Omental fat pad (tissue), 4 donors: ENCODE results near the gene PRKAR1A. TPM values are rescaled to one million over a fixed set of nuclear protein-coding genes. Genes with fewer than 3 reads are reported as not detected.

Source experiments
- ATAC-seq: fragments of 150-250 bp; one replicate; pipeline ENCODE4 v1.9.1; 2016; ENCODE audit warnings: mild to moderate bottlenecking, moderate library complexity; ENCODE audit not compliant: low FRiP score
- DNase-seq: peaks from one replicate; pipeline ENCODE4 v3.0.0-alpha.2; 2019; ENCODE audit warnings: low spot score
- CTCF ChIP-seq, 3 donors: fragments of 450-650 bp; IDR thresholded peaks; one replicate each; pipeline ENCODE4 v1.5.1; 2016 to 2017; ENCODE audit warnings: antibody characterized with exemption in 3 of 3, mild to moderate bottlenecking in 3 of 3, moderate library complexity in 2 of 3
- total RNA-seq, 4 donors: library from RNA; depleted of rRNA; stranded (reverse); fragments of >200 nt; gene quantifications; one replicate each; pipeline ENCODE4 v1.1.0, GENCODE V29; 2016

Gene PRKAR1A
- total RNA-seq, 4 donors from 2014 or later: 352 to 561 (median 476) TPM

GRCh38 chr17:68541816-68542215 lies 29.6 kb downstream of the PRKAR1A start:
- TF ChIP-seq CTCF (IDR thresholded peaks at IDR 0.05): no peak
- no peak for DNase-seq
- ATAC-seq: no peak

DNA sequence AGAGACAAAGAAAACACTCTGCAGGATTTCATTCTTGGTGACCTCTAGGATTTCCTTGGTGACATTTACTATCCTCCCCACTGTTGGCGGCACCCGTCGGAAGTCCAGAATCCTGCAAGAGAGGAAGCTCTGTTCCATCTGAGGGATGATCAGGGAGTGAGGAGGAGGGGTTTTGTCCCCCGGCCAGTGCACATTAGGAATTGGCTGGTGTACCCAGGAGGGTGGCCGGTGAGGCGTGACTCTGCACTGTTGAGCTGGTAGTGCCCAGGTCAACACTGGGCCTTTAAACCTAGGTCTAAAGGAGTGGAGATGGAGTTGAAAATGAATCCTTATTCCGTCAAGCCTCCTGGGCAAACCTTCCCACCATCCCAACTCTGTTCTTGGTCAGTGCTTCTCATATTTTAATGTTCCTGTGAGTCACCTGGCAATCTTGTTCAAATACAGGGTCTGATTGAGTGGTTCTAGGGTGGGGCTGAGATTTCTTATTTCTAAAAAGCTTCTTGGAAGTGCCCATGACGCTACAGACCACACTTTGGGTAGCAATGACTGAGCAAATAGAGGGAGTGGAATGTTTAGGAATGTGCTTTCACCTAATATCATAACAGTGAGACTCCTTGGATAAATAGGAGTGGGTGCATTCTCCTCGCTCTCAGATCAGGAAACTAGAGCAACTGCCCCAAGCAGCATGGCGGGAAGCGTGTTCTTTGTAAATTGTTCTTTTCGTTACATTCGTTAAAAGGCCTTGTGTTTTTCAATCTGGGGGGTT lies 30.7 kb downstream of the PRKAR1A start:
- TF ChIP-seq CTCF (IDR thresholded peaks at IDR 0.05): no peak
- ATAC-seq (no peak), DNase-seq (no peak)

DNA sequence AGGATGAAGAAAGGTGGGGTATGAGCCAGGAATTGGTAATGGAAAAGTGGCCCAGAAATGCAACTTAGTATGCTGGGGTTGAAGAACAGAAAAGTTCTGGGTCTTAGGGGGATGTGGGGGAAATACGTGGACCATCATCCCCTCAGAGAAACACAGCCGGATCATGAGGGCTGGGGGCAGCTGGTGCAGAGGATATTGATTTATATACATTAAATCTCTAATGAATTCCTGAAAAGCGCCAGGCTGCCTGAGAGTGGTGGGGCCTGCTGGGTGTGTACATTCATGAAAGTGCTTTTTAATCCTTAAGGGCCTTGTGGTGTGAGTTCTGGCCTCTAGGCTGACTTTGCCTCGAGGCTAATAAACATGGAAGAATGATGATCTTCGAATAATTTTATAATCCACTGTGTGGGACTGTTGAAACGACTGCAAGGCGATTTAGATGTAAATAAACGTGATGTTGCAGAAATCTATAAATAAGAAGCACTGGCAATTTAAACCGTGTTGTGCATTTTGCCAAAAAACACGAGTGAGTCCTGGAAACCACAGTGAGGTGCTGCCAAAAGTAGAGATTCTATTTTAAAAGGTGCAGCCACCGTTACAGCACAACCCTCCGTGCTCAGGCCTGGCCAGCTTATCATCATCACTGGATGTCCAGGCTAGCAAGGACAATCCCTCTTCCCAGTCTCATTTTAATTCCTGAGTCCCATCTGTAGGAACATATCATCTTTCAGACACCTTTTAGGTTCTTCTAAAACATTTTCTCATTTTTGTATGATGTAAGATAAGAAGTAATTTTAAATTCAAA lies 32.1 kb downstream of the PRKAR1A start:
- no peak for ATAC-seq
- no peak for DNase-seq
- no peak for TF ChIP-seq CTCF (IDR thresholded peaks at IDR 0.05)

- DNase-seq: no peak
- ATAC-seq: no peak
- no peak for TF ChIP-seq CTCF (IDR thresholded peaks at IDR 0.05)
These were observed 44.3 kb downstream of the PRKAR1A start for GRCh38 chr17:68556551-68556950.

GRCh38 chr17:68559316-68559715 lies 47.1 kb downstream of the PRKAR1A start:
- no peak for TF ChIP-seq CTCF (IDR thresholded peaks at IDR 0.05)
- no peak for DNase-seq
- ATAC-seq: no peak

DNA sequence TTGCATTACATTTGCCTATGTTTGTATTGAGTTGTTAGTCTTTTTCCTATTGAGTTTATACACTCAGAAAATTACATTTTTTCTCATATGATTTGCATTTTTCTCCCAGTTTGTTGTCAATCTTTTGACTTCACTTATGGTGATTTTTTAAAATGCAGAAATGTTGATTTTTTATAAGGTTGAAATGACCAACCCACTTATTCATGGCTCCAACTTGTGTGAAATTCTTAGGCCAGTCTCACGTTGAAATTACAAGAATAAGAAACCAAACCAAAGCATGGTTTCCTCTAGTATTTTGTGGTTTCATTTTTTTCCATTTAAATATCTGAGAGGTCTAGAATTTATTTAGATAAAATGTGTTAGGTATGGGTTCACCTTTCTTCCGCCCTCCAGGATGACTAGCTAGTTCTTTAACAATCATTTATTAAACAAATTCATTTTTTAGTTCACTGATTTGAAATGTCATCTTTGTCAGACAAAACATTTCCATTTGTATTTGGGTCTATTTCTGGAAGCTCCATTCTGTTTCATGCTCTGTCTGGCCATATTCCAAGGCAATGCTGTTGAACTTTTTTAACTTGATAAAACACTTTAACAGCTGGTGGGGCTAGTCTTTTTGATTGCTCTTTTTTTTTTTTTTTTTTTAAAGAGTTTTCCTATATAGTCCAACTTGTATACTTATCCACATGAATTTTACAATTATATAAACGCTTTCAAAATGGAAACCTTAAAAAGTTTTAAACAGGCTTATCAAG lies 48.9 kb downstream of the PRKAR1A start:
- ATAC-seq: no peak
- no peak for DNase-seq
- no peak for TF ChIP-seq CTCF (IDR thresholded peaks at IDR 0.05)
